Endothelial cell of umbilical vein (primary cell): ENCODE measurements around the gene ARHGEF11. TPM values are rescaled to one million over a fixed set of nuclear protein-coding genes. Genes with fewer than 3 reads are reported as not detected.

Experiments
- BruUV-seq: library from RNA; stranded (reverse); fragments of 400-500 nt; replicated peaks from 2 replicates; lab custom pipeline; 2021; lab: Mats Ljungman, UMichigan
- CTCF ChIA-PET: fragments of 300-600, 350-600 bp; sonication (Branson Sonifier 250); formaldehyde crosslinking; loops from one replicate; lab custom pipeline; 2021; ENCODE audit warnings: antibody characterized with exemption, inconsistent platforms; lab: Charles Lee
- POLR2A ChIA-PET: fragments of 300-600, 350-600 bp; sonication (Branson Sonifier 250); formaldehyde crosslinking; loops from one replicate; lab custom pipeline; 2021; ENCODE audit warnings: antibody characterized with exemption, inconsistent platforms; lab: Charles Lee
- DNase-seq: peaks from one replicate; pipeline ENCODE4 v3.0.0-alpha.2; 2011; ENCODE audit warnings: low read depth, low spot score
- FAIRE-seq: peaks from 2 replicates; lab custom pipeline; 2011; peaks lifted over from hg19 to GRCh38; lab: Jason Lieb, UNC
- H2AFZ ChIP-seq: 2 replicates; pipeline ENCODE4 v1.6.0; 2012; ENCODE audit warnings: low read depth, low read length, control low read depth, inconsistent platforms
- H3K27ac ChIP-seq: 2 replicates; pipeline ENCODE4 v1.5.1; 2011; ENCODE audit warnings: low read depth, mild to moderate bottlenecking, control low read depth, low read length, moderate library complexity; ENCODE audit not compliant: insufficient read depth
- H3K27me3 ChIP-seq, 2 experiments: 2 replicates each; pipeline versions ENCODE4 v1.6.0 to v1.6.1; 2011; ENCODE audit warnings: low read length in 2 of 2, mixed read lengths in 1 of 2; ENCODE audit not compliant: control insufficient read depth in 2 of 2, insufficient read depth in 2 of 2
- H3K36me3 ChIP-seq, 2 experiments: 2 replicates in 1 of 2; 3 replicates in 1 of 2; pipeline ENCODE4 v1.5.1; 2011; ENCODE audit warnings: low read length in 2 of 2, mild to moderate bottlenecking in 1 of 2, moderate library complexity in 1 of 2; ENCODE audit not compliant: control insufficient read depth in 2 of 2, insufficient read depth in 2 of 2; ENCODE audit errors: extremely low read depth in 1 of 2
- H3K4me1 ChIP-seq: 3 replicates; pipeline ENCODE4 v1.5.1; 2011; ENCODE audit warnings: mild to moderate bottlenecking, low read length; ENCODE audit not compliant: control insufficient read depth, insufficient read depth; ENCODE audit errors: extremely low read depth
- H3K4me2 ChIP-seq: 2 replicates; pipeline ENCODE4 v1.6.1; 2011; ENCODE audit warnings: low read length, control low read depth, mixed read lengths; ENCODE audit not compliant: insufficient read depth
- H3K4me3 ChIP-seq, 3 experiments: fragments of 200-600 bp in 1 of 3; sonication (generic), shearing (Covaris generic) in 1 of 3; replicated peaks in 1 of 3; 2 replicates each; pipeline ENCODE4 v1.5.1; 2011 to 2016; ENCODE audit warnings: control low read depth in 3 of 3, low read length in 3 of 3, mild to moderate bottlenecking in 2 of 3, inconsistent platforms in 1 of 3, low read depth in 1 of 3, moderate library complexity in 1 of 3; ENCODE audit not compliant: insufficient read depth in 1 of 3
- H3K79me2 ChIP-seq: 2 replicates; pipeline ENCODE4 v1.6.0; 2012; ENCODE audit warnings: low read length, inconsistent platforms; ENCODE audit not compliant: control insufficient read depth, insufficient read depth
- H3K9ac ChIP-seq: replicated peaks from 2 replicates; pipeline ENCODE3; 2011; ENCODE audit warnings: low read length, control low read depth; ENCODE audit not compliant: insufficient read depth; ENCODE audit errors: extremely low read depth
- H3K9me1 ChIP-seq: replicated peaks from 3 replicates; pipeline ENCODE4 v1.6.0; 2011; ENCODE audit warnings: mild to moderate bottlenecking, low read length; ENCODE audit not compliant: control insufficient read depth, insufficient read depth; ENCODE audit errors: extremely low read depth
- H3K9me3 ChIP-seq: replicated peaks from 2 replicates; pipeline ENCODE4 v1.5.1; 2012; ENCODE audit warnings: low read length, inconsistent platforms; ENCODE audit not compliant: control insufficient read depth, insufficient read depth
- H4K20me1 ChIP-seq: replicated peaks from 2 replicates; pipeline ENCODE3; 2011; ENCODE audit warnings: mild to moderate bottlenecking, low read length; ENCODE audit not compliant: control insufficient read depth, insufficient read depth; ENCODE audit errors: extremely low read depth
- CTCF ChIP-seq, 2 donors: IDR thresholded peaks; 1 replicate in 1 of 2; 2 replicates in 1 of 2; pipeline ENCODE4 v1.5.1; 2011; ENCODE audit warnings: low read length in 2 of 2, mild to moderate bottlenecking in 2 of 2, moderate library complexity in 2 of 2, control low read depth in 1 of 2, inconsistent platforms in 1 of 2, low read depth in 1 of 2; ENCODE audit not compliant: insufficient read depth in 1 of 2; ENCODE audit errors: extremely low read depth in 1 of 2
- EZH2 ChIP-seq: IDR thresholded peaks from 2 replicates; pipeline ENCODE4 v1.6.1; 2012; ENCODE audit warnings: borderline replicate concordance, low read depth, mild to moderate bottlenecking, moderate library complexity, low read length, inconsistent platforms; ENCODE audit not compliant: severe bottlenecking
- FOS ChIP-seq: IDR thresholded peaks from 2 replicates; pipeline ENCODE4 v1.6.1; 2011; ENCODE audit warnings: mild to moderate bottlenecking, low read length, moderate library complexity, borderline replicate concordance; ENCODE audit not compliant: insufficient read depth
- GATA2 ChIP-seq: IDR thresholded peaks from 2 replicates; pipeline ENCODE4 v1.7.0; 2011; ENCODE audit warnings: low read depth, mild to moderate bottlenecking, moderate library complexity, mixed read lengths, low read length; ENCODE audit not compliant: insufficient read length, insufficient read depth
- JUN ChIP-seq: IDR thresholded peaks from 2 replicates; pipeline ENCODE4 v1.6.1; 2011; ENCODE audit warnings: borderline replicate concordance, low read depth; ENCODE audit not compliant: insufficient read length, insufficient read depth
- MYC ChIP-seq: IDR thresholded peaks from one replicate; pipeline ENCODE4 v1.6.1; 2011; ENCODE audit warnings: mild to moderate bottlenecking, low read depth, low read length
- POLR2A ChIP-seq: IDR thresholded peaks from 2 replicates; pipeline ENCODE4 v1.6.1; 2012; ENCODE audit warnings: low read depth, mild to moderate bottlenecking, control low read depth, low read length
- POLR2AphosphoS5 ChIP-seq: IDR thresholded peaks from 2 replicates; pipeline ENCODE4 v1.6.1; 2012; ENCODE audit warnings: low read depth, mild to moderate bottlenecking, control low read depth, low read length, moderate library complexity; ENCODE audit not compliant: insufficient read depth
- dilution Hi-C: fragments of 300-500 bp; cut with MboI; formaldehyde crosslinking; loops from one replicate; pipeline ENCODE4 v1.15.0; 2019; ENCODE audit warnings: low sequenced_read_pairs; ENCODE audit not compliant: extremely low pct_ligation_motif_present
- intact Hi-C: fragments of 100-400 bp; cut with micrococcal nuclease; formaldehyde crosslinking; loops from one replicate; pipeline ENCODE4 v1.10.0; 2022
- polyA plus RNA-seq, 4 experiments: library from polyadenylated mRNA; depleted of rRNA in 3 of 4; stranded (reverse) in 3 of 4; unstranded in 1 of 4; fragments of >200 nt; gene quantifications; 2 replicates each; pipeline versions ENCODE4 v1.2.1 to v1.2.3, GENCODE V29; 2011 to 2012; ENCODE audit warnings: missing spikeins in 1 of 4
- total RNA-seq: library from RNA; stranded (reverse); gene quantifications from 2 replicates; pipeline ENCODE4 v1.2.3, GENCODE V29; 2021
- TF ChIP-seq, protein P1 (sequence below): IDR thresholded peaks from 2 replicates; pipeline ENCODE4 v1.6.1; 2011; ENCODE audit not compliant: insufficient read depth, insufficient read length

The ARHGEF11 gene
- total and polyA plus RNA-seq, 2 donors (not counting 3 experiments of a cell fraction or from before 2014, with no cell fraction given), result 18.2 to 28.0 TPM

DNA sequence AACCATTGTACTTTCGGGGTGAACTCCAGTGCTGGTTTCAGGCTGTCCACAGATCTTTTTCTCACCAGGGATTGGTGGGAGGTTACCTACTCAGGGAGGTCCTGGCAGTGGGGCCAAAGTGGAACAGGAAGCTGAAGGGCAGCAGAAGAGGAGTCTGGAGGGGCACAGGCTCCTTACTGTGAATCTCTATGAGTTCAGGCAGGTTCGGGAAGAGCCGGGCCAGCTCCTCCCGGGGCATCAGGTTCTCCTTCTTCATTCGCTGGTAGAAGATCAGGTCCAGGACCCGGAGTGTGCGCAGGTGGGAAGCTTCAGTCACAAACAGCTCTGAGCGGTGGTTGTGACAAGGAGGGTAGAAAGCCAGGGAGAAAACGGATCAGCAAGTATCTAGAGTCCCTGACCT, 98.4 kb downstream of the ARHGEF11 start:
- dilution Hi-C loops (no loop called here), intact Hi-C loops (no loop called here)
- Histone ChIP-seq H3K36me3 (peaks cover 13 to 48% of the 10 kb centered on the region in 2 experiments), H3K27ac (no peak overlapping the region), H3K9me1 (no peaks in the 10 kb centered on the region), H3K9me3 (no peaks in the 10 kb centered on the region), H3K4me1 (no peaks in the 10 kb centered on the region), H3K9ac (no peak overlapping the region), H3K79me2 (no peaks in the 10 kb centered on the region), H4K20me1 (no peaks in the 10 kb centered on the region), H3K4me3 (no peak overlapping the region), H3K27me3 (no peaks in the 10 kb centered on the region), H2AFZ (no peak overlapping the region), H3K4me2 (no peak overlapping the region)
- FAIRE-seq, result no peak
- no peak for DNase-seq
- ChIA-PET CTCF (interaction anchor here (1.3 to 3.4 kb wide), 2 partner anchors 9 to 127 kb away, joined by 4 to 22 read pairs; no protein-coding TSS in a partner anchor), POLR2A (no interaction called here)
- no peak for TF ChIP-seq FOS
- no peak for TF ChIP-seq POLR2A
- no peak for TF ChIP-seq CTCF (IDR thresholded peaks at IDR 0.05; ENCODE audit: extremely low read depth in 1 of 2, insufficient read depth in 1 of 2, low read depth in 1 of 2, low read length in 2 of 2)
- no peak for TF ChIP-seq JUN
- TF ChIP-seq, protein P1, sequence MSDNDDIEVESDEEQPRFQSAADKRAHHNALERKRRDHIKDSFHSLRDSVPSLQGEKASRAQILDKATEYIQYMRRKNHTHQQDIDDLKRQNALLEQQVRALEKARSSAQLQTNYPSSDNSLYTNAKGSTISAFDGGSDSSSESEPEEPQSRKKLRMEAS, result no peak
- no peak for TF ChIP-seq POLR2AphosphoS5
- no peak for TF ChIP-seq GATA2
- TF ChIP-seq MYC, result no peak
- no peak for TF ChIP-seq EZH2
- no TSS peak for BruUV-seq
